Measurements from ENCODE around the gene MLKL.

The MLKL gene

GRCh38 chr16:74641969-74642368 is 58.7 kb downstream of the MLKL start:
- no peak for FAIRE-seq

- no peak for FAIRE-seq
Observed at GRCh38 chr16:74637742-74638453, 62.8 kb downstream of the MLKL start.

GRCh38 chr16:74635303-74635702 is 65.4 kb downstream of the MLKL start:
- no peak for FAIRE-seq

- FAIRE-seq = no peak
Observed at GRCh38 chr16:74633686-74634085, 67.0 kb downstream of the MLKL start.

GRCh38 chr16:74627506-74628220 is 73.0 kb downstream of the MLKL start:
- no peak for FAIRE-seq

- no peak for FAIRE-seq
Observed at GRCh38 chr16:74626741-74627416, 73.8 kb downstream of the MLKL start.

GRCh38 chr16:74625500-74626350 is 74.9 kb downstream of the MLKL start:
- FAIRE-seq = no peak

GRCh38 chr16:74623839-74624235 is 76.8 kb downstream of the MLKL start:
- FAIRE-seq = no peak

GRCh38 chr16:74623214-74623838 is 77.3 kb downstream of the MLKL start:
- no peak for FAIRE-seq

GRCh38 chr16:74622005-74622404 is 78.7 kb downstream of the MLKL start:
- FAIRE-seq = no peak

Measured in colon (tissue), 2 donors.